K562 (cell line): ENCODE data around the gene BRD4. TPM values are rescaled to one million over a fixed set of nuclear protein-coding genes. Genes with fewer than 3 reads are reported as not detected.

Experiments used
- RHOXF2B ChIP-seq: fragments of 250-450 bp; sonication (Bioruptor Pico); conservative IDR thresholded peaks from 2 replicates; pipeline ENCODE4 v1.5.1; 2021
- RREB1 ChIP-seq: fragments of 250-450 bp; sonication (Bioruptor Pico); IDR thresholded peaks from 2 replicates; pipeline ENCODE4 v1.4.0; 2020
- SMC3 ChIP-seq: conservative IDR thresholded peaks from 2 replicates; pipeline ENCODE4 v1.6.1; 2011; ENCODE audit warnings: low read depth, low read length, improper control_type of control experiment; ENCODE audit not compliant: insufficient read depth
- ZC3H4 ChIP-seq: sonication (generic); formaldehyde crosslinking; IDR thresholded peaks from 2 replicates; pipeline ENCODE4 v1.9.0; 2021; ENCODE audit warnings: missing genetic modification reagents, borderline replicate concordance
- ZNF165 ChIP-seq: fragments of 250-450 bp; sonication (Bioruptor Pico); IDR thresholded peaks from 2 replicates; pipeline ENCODE4 v1.4.0; 2020; ENCODE audit warnings: borderline replicate concordance
- ZNF197 ChIP-seq: fragments of 200-800 bp; sonication (Bioruptor generic); IDR thresholded peaks from 2 replicates; pipeline ENCODE4 v1.6.1; 2016; ENCODE audit warnings: low read depth, missing genetic modification characterization, missing compliant biosample characterization
- ZNF311 ChIP-seq: fragments of 250-450 bp; sonication (Bioruptor Pico); IDR thresholded peaks from 2 replicates; pipeline ENCODE4 v1.4.0; 2020; ENCODE audit warnings: mild to moderate bottlenecking, moderate library complexity
- polyA plus RNA-seq, 8 experiments: library from polyadenylated mRNA; depleted of rRNA in 4 of 8; stranded (reverse) in 5 of 8; unstranded in 3 of 8; fragments of >200 nt; fragmentation: Nextera tagmentation in 2 of 8; fragmentation: Illumina TruSeq in 1 of 8; extraction: Ambion mirVana in 2 of 8; extraction: Trizol in 1 of 8; gene quantifications; 2 replicates each; pipeline versions ENCODE4 v1.2.1 to v1.2.3, GENCODE V29; 2011 to 2014; ENCODE audit warnings: inconsistent platforms in 1 of 8, missing spikeins in 1 of 8
- total RNA-seq, 7 experiments: library from RNA; depleted of rRNA in 6 of 7; stranded (reverse); fragments of >200 nt in 6 of 7; fragmentation: Illumina TruSeq in 2 of 7; extraction: Trizol in 2 of 7; gene quantifications; 2 replicates each; pipeline versions ENCODE4 v1.2.1 to v1.2.3, GENCODE V29; 2011 to 2021; ENCODE audit warnings: low replicate concordance in 1 of 7
- TF ChIP-seq, protein P1 (sequence below): sonication (generic); formaldehyde crosslinking; IDR thresholded peaks from 2 replicates; pipeline ENCODE4 v1.8.0; 2022; ENCODE audit warnings: mild to moderate bottlenecking, missing genetic modification reagents

BRD4 gene
- total and polyA plus RNA-seq, 9 of the 15 experiments (the other 6 are each of a cell fraction or from before 2014, with no cell fraction given), result 1.8 to 105 (median 15.6) TPM

DNA sequence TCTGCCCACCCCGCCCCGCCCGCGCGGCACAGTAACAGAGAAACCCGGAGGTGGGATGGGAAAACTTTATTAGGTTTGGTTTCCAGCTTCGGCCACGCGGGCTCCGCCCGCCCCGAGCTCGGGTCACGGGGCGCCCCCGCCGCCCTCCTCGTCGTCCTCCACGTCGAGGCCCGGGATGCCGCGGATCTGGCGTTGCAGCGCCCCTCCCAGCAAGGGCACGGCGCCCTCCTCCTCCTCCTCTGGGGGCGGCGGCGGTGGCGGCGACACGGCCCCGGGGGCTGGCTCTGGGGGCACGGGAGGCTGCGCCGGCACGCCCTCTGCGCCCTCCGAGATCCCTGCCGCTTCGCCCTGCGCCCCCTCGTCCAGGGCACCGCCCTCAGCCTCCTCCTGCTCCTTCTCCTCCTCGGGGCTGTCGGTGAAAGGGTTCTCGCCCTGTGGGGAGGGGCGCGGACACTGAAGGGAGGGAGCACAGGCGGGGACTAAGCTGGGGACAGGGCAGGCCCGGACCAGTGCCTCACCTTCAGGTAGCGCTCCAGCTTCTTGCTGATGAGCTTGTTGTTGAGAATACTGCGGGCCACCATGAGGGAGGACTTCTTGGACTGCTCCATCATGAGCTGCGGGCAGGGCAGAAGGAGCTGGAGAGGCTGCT is 47.8 kb upstream of the BRD4 start (continued):
- TF ChIP-seq, protein P1, sequence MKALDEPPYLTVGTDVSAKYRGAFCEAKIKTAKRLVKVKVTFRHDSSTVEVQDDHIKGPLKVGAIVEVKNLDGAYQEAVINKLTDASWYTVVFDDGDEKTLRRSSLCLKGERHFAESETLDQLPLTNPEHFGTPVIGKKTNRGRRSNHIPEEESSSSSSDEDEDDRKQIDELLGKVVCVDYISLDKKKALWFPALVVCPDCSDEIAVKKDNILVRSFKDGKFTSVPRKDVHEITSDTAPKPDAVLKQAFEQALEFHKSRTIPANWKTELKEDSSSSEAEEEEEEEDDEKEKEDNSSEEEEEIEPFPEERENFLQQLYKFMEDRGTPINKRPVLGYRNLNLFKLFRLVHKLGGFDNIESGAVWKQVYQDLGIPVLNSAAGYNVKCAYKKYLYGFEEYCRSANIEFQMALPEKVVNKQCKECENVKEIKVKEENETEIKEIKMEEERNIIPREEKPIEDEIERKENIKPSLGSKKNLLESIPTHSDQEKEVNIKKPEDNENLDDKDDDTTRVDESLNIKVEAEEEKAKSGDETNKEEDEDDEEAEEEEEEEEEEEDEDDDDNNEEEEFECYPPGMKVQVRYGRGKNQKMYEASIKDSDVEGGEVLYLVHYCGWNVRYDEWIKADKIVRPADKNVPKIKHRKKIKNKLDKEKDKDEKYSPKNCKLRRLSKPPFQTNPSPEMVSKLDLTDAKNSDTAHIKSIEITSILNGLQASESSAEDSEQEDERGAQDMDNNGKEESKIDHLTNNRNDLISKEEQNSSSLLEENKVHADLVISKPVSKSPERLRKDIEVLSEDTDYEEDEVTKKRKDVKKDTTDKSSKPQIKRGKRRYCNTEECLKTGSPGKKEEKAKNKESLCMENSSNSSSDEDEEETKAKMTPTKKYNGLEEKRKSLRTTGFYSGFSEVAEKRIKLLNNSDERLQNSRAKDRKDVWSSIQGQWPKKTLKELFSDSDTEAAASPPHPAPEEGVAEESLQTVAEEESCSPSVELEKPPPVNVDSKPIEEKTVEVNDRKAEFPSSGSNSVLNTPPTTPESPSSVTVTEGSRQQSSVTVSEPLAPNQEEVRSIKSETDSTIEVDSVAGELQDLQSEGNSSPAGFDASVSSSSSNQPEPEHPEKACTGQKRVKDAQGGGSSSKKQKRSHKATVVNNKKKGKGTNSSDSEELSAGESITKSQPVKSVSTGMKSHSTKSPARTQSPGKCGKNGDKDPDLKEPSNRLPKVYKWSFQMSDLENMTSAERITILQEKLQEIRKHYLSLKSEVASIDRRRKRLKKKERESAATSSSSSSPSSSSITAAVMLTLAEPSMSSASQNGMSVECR, result peak; percentile 45; the same call in 1 of the 2 replicates
- TF ChIP-seq ZNF311 (CRISPR knock-in tag) (no peak), ZC3H4 (CRISPR knock-in tag) (no peak), RREB1 (CRISPR knock-in tag) (no peak), SMC3 (no peak), ZNF165 (no peak), RHOXF2B (CRISPR knock-in tag) (0 out of 2 replicates have a peak, but pooled peaks have one; percentile 51), ZNF197 (CRISPR knock-in tag) (peak; percentile 25; the same call in 1 of the 2 replicates)
